ENCODE measurements around the gene EIF2B2. TPM values are rescaled to one million over a fixed set of nuclear protein-coding genes. Genes with fewer than 3 reads are reported as not detected.

EIF2B2 gene
- total RNA-seq, 1 experiment from 2014 or later = 48.3 TPM

- H3K36me3 Mint-ChIP-seq (ENCODE audit: insufficient read depth in 1 of 3, low read depth in 3 of 3) = no peaks in the 10 kb centered on the region
- no peak overlapping the region for H4K5ac ChIP-seq (ENCODE audit: insufficient read length, low read depth, low read length)
- H4K91ac ChIP-seq (ENCODE audit: insufficient read length, low read depth, low read length) = no peak overlapping the region
- no peak overlapping the region for H2BK120ac ChIP-seq (ENCODE audit: low read depth, low read length, poor library complexity, severe bottlenecking)
- TF ChIP-seq CTCF (conservative IDR thresholded peaks at IDR 0.05) = no peak
- H3K27ac ChIP-seq (ENCODE audit: insufficient read length, low read depth, low read length) = no peak overlapping the region
- no CpG with 5 or more reads among the region's 4 CpGs for WGBS (ENCODE audit: extremely low coverage, insufficient read length, low lambda C conversion rate)
- H3K4me2 ChIP-seq (ENCODE audit: insufficient read depth, insufficient read length, low read length) = no peak overlapping the region
- no peaks in the 10 kb centered on the region for H3K27me3 ChIP-seq (ENCODE audit: insufficient read depth, low read length)
- no peaks in the 10 kb centered on the region for H4K20me1 ChIP-seq (ENCODE audit: control insufficient read depth, insufficient read depth, insufficient read length)
- H3K18ac ChIP-seq (ENCODE audit: insufficient read length, low read depth, low read length) = no peak overlapping the region
- H3T11ph ChIP-seq (ENCODE audit: low read length) = no peak overlapping the region
- peaks cover 6 to 11% of the 10 kb centered on the region in 2 experiments for H3K4me1 Mint-ChIP-seq
- H3K23me2 ChIP-seq (ENCODE audit: insufficient read length, low read depth, low read length, poor library complexity, severe bottlenecking) = no peaks in the 10 kb centered on the region
- H3K4me3 Mint-ChIP-seq = no peak overlapping the region
- no peak overlapping the region for H2BK12ac ChIP-seq (ENCODE audit: insufficient read length, low read depth, low read length)
- H2BK5ac ChIP-seq (ENCODE audit: insufficient read length, low read length) = no peak overlapping the region
- H3K27ac Mint-ChIP-seq = no peak overlapping the region
- no peak overlapping the region for H3K56ac ChIP-seq (ENCODE audit: insufficient read length, low read depth, low read length)
- no peak overlapping the region for H2AK5ac ChIP-seq (ENCODE audit: insufficient read length, low read length)
- no peak overlapping the region for H2AFZ ChIP-seq (ENCODE audit: low read length)
- H3K27me3 Mint-ChIP-seq (ENCODE audit: low read depth) = no peaks in the 10 kb centered on the region; the same call in 1 of the 2 replicates
- H2BK20ac ChIP-seq (ENCODE audit: low read depth, low read length, poor library complexity, severe bottlenecking) = no peak overlapping the region
- H3K14ac ChIP-seq (ENCODE audit: insufficient read depth, low read length) = no peak overlapping the region
- H3K9me3 ChIP-seq (ENCODE audit: control insufficient read depth, low read depth, low read length) = no peaks in the 10 kb centered on the region
- no peak overlapping the region for H3K4ac ChIP-seq (ENCODE audit: low read depth, low read length)
- H2BK15ac ChIP-seq (ENCODE audit: low read depth, low read length) = no peak overlapping the region
- no peaks in the 10 kb centered on the region for H3K79me1 ChIP-seq (ENCODE audit: insufficient read depth, low read depth, low read length, poor library complexity, severe bottlenecking)
- H3K4me1 ChIP-seq (ENCODE audit: insufficient read depth, low read length) = no peaks in the 10 kb centered on the region
- H3K23ac ChIP-seq (ENCODE audit: insufficient read length, low read depth, low read length) = no peak overlapping the region
- DNase-seq = no peak
- no peaks in the 10 kb centered on the region for H3K9me3 Mint-ChIP-seq
- no peaks in the 10 kb centered on the region for H3K79me2 ChIP-seq (ENCODE audit: insufficient read depth, low read length)
- no peak overlapping the region for H4K8ac ChIP-seq (replicated peaks; ENCODE audit: insufficient read length, low read depth, low read length)
- H3K9ac ChIP-seq (ENCODE audit: extremely low read depth, insufficient read length, low read length) = no peak overlapping the region
These were observed 37.8 kb upstream of the EIF2B2 start for GRCh38 chr14:74964787-74965485.

All from H9 (cell line).